Endothelial cell of umbilical vein (primary cell): ENCODE results near the gene SPDYC. TPM values are rescaled to one million over a fixed set of nuclear protein-coding genes. Genes with fewer than 3 reads are reported as not detected.

Experiments
- BruUV-seq: library from RNA; stranded (reverse); fragments of 400-500 nt; replicated peaks from 2 replicates; lab custom pipeline; 2021; lab: Mats Ljungman, UMichigan
- CTCF ChIA-PET: fragments of 300-600, 350-600 bp; sonication (Branson Sonifier 250); formaldehyde crosslinking; loops from one replicate; lab custom pipeline; 2021; ENCODE audit warnings: antibody characterized with exemption, inconsistent platforms; lab: Charles Lee
- POLR2A ChIA-PET: fragments of 300-600, 350-600 bp; sonication (Branson Sonifier 250); formaldehyde crosslinking; loops from one replicate; lab custom pipeline; 2021; ENCODE audit warnings: antibody characterized with exemption, inconsistent platforms; lab: Charles Lee
- DNase-seq: peaks from one replicate; pipeline ENCODE4 v3.0.0-alpha.2; 2011; ENCODE audit warnings: low read depth, low spot score
- FAIRE-seq: peaks from 2 replicates; lab custom pipeline; 2011; peaks lifted over from hg19 to GRCh38; lab: Jason Lieb, UNC
- H2AFZ ChIP-seq: 2 replicates; pipeline ENCODE4 v1.6.0; 2012; ENCODE audit warnings: low read depth, low read length, control low read depth, inconsistent platforms
- H3K27ac ChIP-seq: 2 replicates; pipeline ENCODE4 v1.5.1; 2011; ENCODE audit warnings: low read depth, mild to moderate bottlenecking, control low read depth, low read length, moderate library complexity; ENCODE audit not compliant: insufficient read depth
- H3K27me3 ChIP-seq, 2 experiments: 2 replicates each; pipeline versions ENCODE4 v1.6.0 to v1.6.1; 2011; ENCODE audit warnings: low read length in 2 of 2, mixed read lengths in 1 of 2; ENCODE audit not compliant: control insufficient read depth in 2 of 2, insufficient read depth in 2 of 2
- H3K36me3 ChIP-seq, 2 experiments: 2 replicates in 1 of 2; 3 replicates in 1 of 2; pipeline ENCODE4 v1.5.1; 2011; ENCODE audit warnings: low read length in 2 of 2, mild to moderate bottlenecking in 1 of 2, moderate library complexity in 1 of 2; ENCODE audit not compliant: control insufficient read depth in 2 of 2, insufficient read depth in 2 of 2; ENCODE audit errors: extremely low read depth in 1 of 2
- H3K4me1 ChIP-seq: 3 replicates; pipeline ENCODE4 v1.5.1; 2011; ENCODE audit warnings: mild to moderate bottlenecking, low read length; ENCODE audit not compliant: control insufficient read depth, insufficient read depth; ENCODE audit errors: extremely low read depth
- H3K4me2 ChIP-seq: 2 replicates; pipeline ENCODE4 v1.6.1; 2011; ENCODE audit warnings: low read length, control low read depth, mixed read lengths; ENCODE audit not compliant: insufficient read depth
- H3K4me3 ChIP-seq, 3 experiments: fragments of 200-600 bp in 1 of 3; sonication (generic), shearing (Covaris generic) in 1 of 3; replicated peaks in 1 of 3; 2 replicates each; pipeline ENCODE4 v1.5.1; 2011 to 2016; ENCODE audit warnings: control low read depth in 3 of 3, low read length in 3 of 3, mild to moderate bottlenecking in 2 of 3, inconsistent platforms in 1 of 3, low read depth in 1 of 3, moderate library complexity in 1 of 3; ENCODE audit not compliant: insufficient read depth in 1 of 3
- H3K79me2 ChIP-seq: 2 replicates; pipeline ENCODE4 v1.6.0; 2012; ENCODE audit warnings: low read length, inconsistent platforms; ENCODE audit not compliant: control insufficient read depth, insufficient read depth
- H3K9ac ChIP-seq: replicated peaks from 2 replicates; pipeline ENCODE3; 2011; ENCODE audit warnings: low read length, control low read depth; ENCODE audit not compliant: insufficient read depth; ENCODE audit errors: extremely low read depth
- H3K9me1 ChIP-seq: replicated peaks from 3 replicates; pipeline ENCODE4 v1.6.0; 2011; ENCODE audit warnings: mild to moderate bottlenecking, low read length; ENCODE audit not compliant: control insufficient read depth, insufficient read depth; ENCODE audit errors: extremely low read depth
- H3K9me3 ChIP-seq: replicated peaks from 2 replicates; pipeline ENCODE4 v1.5.1; 2012; ENCODE audit warnings: low read length, inconsistent platforms; ENCODE audit not compliant: control insufficient read depth, insufficient read depth
- H4K20me1 ChIP-seq: replicated peaks from 2 replicates; pipeline ENCODE3; 2011; ENCODE audit warnings: mild to moderate bottlenecking, low read length; ENCODE audit not compliant: control insufficient read depth, insufficient read depth; ENCODE audit errors: extremely low read depth
- EZH2 ChIP-seq: IDR thresholded peaks from 2 replicates; pipeline ENCODE4 v1.6.1; 2012; ENCODE audit warnings: borderline replicate concordance, low read depth, mild to moderate bottlenecking, moderate library complexity, low read length, inconsistent platforms; ENCODE audit not compliant: severe bottlenecking
- FOS ChIP-seq: IDR thresholded peaks from 2 replicates; pipeline ENCODE4 v1.6.1; 2011; ENCODE audit warnings: mild to moderate bottlenecking, low read length, moderate library complexity, borderline replicate concordance; ENCODE audit not compliant: insufficient read depth
- GATA2 ChIP-seq: IDR thresholded peaks from 2 replicates; pipeline ENCODE4 v1.7.0; 2011; ENCODE audit warnings: low read depth, mild to moderate bottlenecking, moderate library complexity, mixed read lengths, low read length; ENCODE audit not compliant: insufficient read length, insufficient read depth
- JUN ChIP-seq: IDR thresholded peaks from 2 replicates; pipeline ENCODE4 v1.6.1; 2011; ENCODE audit warnings: borderline replicate concordance, low read depth; ENCODE audit not compliant: insufficient read length, insufficient read depth
- MYC ChIP-seq: IDR thresholded peaks from one replicate; pipeline ENCODE4 v1.6.1; 2011; ENCODE audit warnings: mild to moderate bottlenecking, low read depth, low read length
- POLR2A ChIP-seq: IDR thresholded peaks from 2 replicates; pipeline ENCODE4 v1.6.1; 2012; ENCODE audit warnings: low read depth, mild to moderate bottlenecking, control low read depth, low read length
- POLR2AphosphoS5 ChIP-seq: IDR thresholded peaks from 2 replicates; pipeline ENCODE4 v1.6.1; 2012; ENCODE audit warnings: low read depth, mild to moderate bottlenecking, control low read depth, low read length, moderate library complexity; ENCODE audit not compliant: insufficient read depth
- dilution Hi-C: fragments of 300-500 bp; cut with MboI; formaldehyde crosslinking; loops from one replicate; pipeline ENCODE4 v1.15.0; 2019; ENCODE audit warnings: low sequenced_read_pairs; ENCODE audit not compliant: extremely low pct_ligation_motif_present
- intact Hi-C: fragments of 100-400 bp; cut with micrococcal nuclease; formaldehyde crosslinking; loops from one replicate; pipeline ENCODE4 v1.10.0; 2022
- polyA plus RNA-seq, 4 experiments: library from polyadenylated mRNA; depleted of rRNA in 3 of 4; stranded (reverse) in 3 of 4; unstranded in 1 of 4; fragments of >200 nt; gene quantifications; 2 replicates each; pipeline versions ENCODE4 v1.2.1 to v1.2.3, GENCODE V29; 2011 to 2012; ENCODE audit warnings: missing spikeins in 1 of 4
- total RNA-seq: library from RNA; stranded (reverse); gene quantifications from 2 replicates; pipeline ENCODE4 v1.2.3, GENCODE V29; 2021
- TF ChIP-seq, protein P1 (sequence below), 2 donors: IDR thresholded peaks; 1 replicate in 1 of 2; 2 replicates in 1 of 2; pipeline ENCODE4 v1.5.1; 2011; ENCODE audit warnings: low read length in 2 of 2, mild to moderate bottlenecking in 2 of 2, moderate library complexity in 2 of 2, control low read depth in 1 of 2, inconsistent platforms in 1 of 2, low read depth in 1 of 2; ENCODE audit not compliant: insufficient read depth in 1 of 2; ENCODE audit errors: extremely low read depth in 1 of 2
- TF ChIP-seq, protein P2 (sequence below): IDR thresholded peaks from 2 replicates; pipeline ENCODE4 v1.6.1; 2011; ENCODE audit not compliant: insufficient read depth, insufficient read length

The SPDYC gene
- total and polyA plus RNA-seq, 2 donors (not counting 3 experiments of a cell fraction or from before 2014, with no cell fraction given): not detected

DNA sequence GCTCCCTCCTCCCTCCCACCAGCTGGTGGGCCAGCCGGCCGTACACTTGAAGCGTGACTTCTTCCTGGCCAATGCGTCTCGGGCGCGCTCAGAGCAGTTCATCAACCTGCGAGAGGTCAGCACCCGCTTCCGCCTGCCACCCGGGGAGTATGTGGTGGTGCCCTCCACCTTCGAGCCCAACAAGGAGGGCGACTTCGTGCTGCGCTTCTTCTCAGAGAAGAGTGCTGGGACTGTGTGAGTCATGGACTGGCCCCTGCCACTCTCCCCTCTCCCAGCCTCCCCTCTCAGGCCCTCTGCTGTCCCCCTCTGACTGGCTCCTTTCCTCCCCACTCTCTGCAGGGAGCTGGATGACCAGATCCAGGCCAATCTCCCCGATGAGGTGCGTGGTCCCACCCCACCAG lies 36.4 kb downstream of the SPDYC start:
- dilution Hi-C loops (no loop called here), intact Hi-C loops (loop anchor here (5.0 kb wide), 1 partner anchor 126 kb away; the partner anchor contains the start of gene DPF2)
- no TSS peak for BruUV-seq
- Histone ChIP-seq H3K4me1 (no peaks in the 10 kb centered on the region), H3K9me1 (no peaks in the 10 kb centered on the region), H3K27me3 (no peaks in the 10 kb centered on the region), H4K20me1 (no peaks in the 10 kb centered on the region), H3K9me3 (no peaks in the 10 kb centered on the region), H3K4me2 (no peak overlapping the region), H2AFZ (no peak overlapping the region), H3K79me2 (no peaks in the 10 kb centered on the region), H3K9ac (no peak overlapping the region), H3K4me3 (no peak overlapping the region), H3K27ac (no peak overlapping the region), H3K36me3 (peaks cover 14 to 50% of the 10 kb centered on the region in 2 experiments)
- ChIA-PET CTCF (interaction anchor here (1.0 to 3.8 kb wide), 3 partner anchors 19 to 109 kb away, joined by 3 to 27 read pairs (median 3); no protein-coding TSS in a partner anchor), POLR2A (no interaction called here)
- DNase-seq (no peak), FAIRE-seq (no peak)
- no peak for TF ChIP-seq MYC
- TF ChIP-seq JUN: no peak
- TF ChIP-seq, protein P1, sequence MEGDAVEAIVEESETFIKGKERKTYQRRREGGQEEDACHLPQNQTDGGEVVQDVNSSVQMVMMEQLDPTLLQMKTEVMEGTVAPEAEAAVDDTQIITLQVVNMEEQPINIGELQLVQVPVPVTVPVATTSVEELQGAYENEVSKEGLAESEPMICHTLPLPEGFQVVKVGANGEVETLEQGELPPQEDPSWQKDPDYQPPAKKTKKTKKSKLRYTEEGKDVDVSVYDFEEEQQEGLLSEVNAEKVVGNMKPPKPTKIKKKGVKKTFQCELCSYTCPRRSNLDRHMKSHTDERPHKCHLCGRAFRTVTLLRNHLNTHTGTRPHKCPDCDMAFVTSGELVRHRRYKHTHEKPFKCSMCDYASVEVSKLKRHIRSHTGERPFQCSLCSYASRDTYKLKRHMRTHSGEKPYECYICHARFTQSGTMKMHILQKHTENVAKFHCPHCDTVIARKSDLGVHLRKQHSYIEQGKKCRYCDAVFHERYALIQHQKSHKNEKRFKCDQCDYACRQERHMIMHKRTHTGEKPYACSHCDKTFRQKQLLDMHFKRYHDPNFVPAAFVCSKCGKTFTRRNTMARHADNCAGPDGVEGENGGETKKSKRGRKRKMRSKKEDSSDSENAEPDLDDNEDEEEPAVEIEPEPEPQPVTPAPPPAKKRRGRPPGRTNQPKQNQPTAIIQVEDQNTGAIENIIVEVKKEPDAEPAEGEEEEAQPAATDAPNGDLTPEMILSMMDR (IDR thresholded peaks at IDR 0.05; ENCODE audit: extremely low read depth in 1 of 2, insufficient read depth in 1 of 2, low read depth in 1 of 2, low read length in 2 of 2): no peak
- TF ChIP-seq GATA2: no peak
- no peak for TF ChIP-seq POLR2A
- TF ChIP-seq EZH2: no peak
- TF ChIP-seq, protein P2, sequence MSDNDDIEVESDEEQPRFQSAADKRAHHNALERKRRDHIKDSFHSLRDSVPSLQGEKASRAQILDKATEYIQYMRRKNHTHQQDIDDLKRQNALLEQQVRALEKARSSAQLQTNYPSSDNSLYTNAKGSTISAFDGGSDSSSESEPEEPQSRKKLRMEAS: no peak
- TF ChIP-seq FOS: no peak
- TF ChIP-seq POLR2AphosphoS5: no peak
